IPS DF 4.7 (cell line): Measurements from ENCODE around the gene PFDN5.
"Not testable (repeated sequence)": the region's sequence is repeated elsewhere in the genome, so short reads cannot be mapped to it uniquely, and the experiment has no call there.

ENCODE experiments used
- DNase-seq: peaks from one replicate; pipeline ENCODE4 v3.0.0-alpha.2; 2013; ENCODE audit warnings: low spot score; ENCODE audit errors: extremely low read depth

PFDN5 gene

GRCh38 chr12:53326460-53327185 lies 31.3 kb downstream of the PFDN5 start:
- no peak for DNase-seq

- no peak for DNase-seq
These were observed 32.2 kb downstream of the PFDN5 start for GRCh38 chr12:53327435-53328042.

GRCh38 chr12:53328043-53328435 lies 32.7 kb downstream of the PFDN5 start:
- DNase-seq: no peak

GRCh38 chr12:53330671-53331070 lies 35.3 kb downstream of the PFDN5 start:
- DNase-seq: no peak

GRCh38 chr12:53332339-53332738 lies 37.0 kb downstream of the PFDN5 start:
- DNase-seq: not testable (repeated sequence)

- DNase-seq: no peak
These were observed 37.4 kb downstream of the PFDN5 start for GRCh38 chr12:53332744-53333143.

- DNase-seq: no peak
These were observed 37.9 kb downstream of the PFDN5 start for GRCh38 chr12:53333289-53333688.

GRCh38 chr12:53333845-53334244 lies 38.5 kb downstream of the PFDN5 start:
- no peak for DNase-seq

GRCh38 chr12:53334822-53335221 lies 39.5 kb downstream of the PFDN5 start:
- no peak for DNase-seq

- no peak for DNase-seq
These were observed 40.9 kb downstream of the PFDN5 start, which contains the start of gene SP7 for GRCh38 chr12:53336181-53336681. TSS of gene SP7 (minus strand) at chr12:53336354. CDS start at chr12:53335646, 708 bp downstream.

GRCh38 chr12:53338017-53338416 lies 42.7 kb downstream of the PFDN5 start:
- DNase-seq: no peak

- DNase-seq: no peak
These were observed 43.6 kb downstream of the PFDN5 start for GRCh38 chr12:53338916-53339315.

GRCh38 chr12:53340398-53340797 lies 45.1 kb downstream of the PFDN5 start:
- no peak for DNase-seq

GRCh38 chr12:53343449-53343848 lies 48.1 kb downstream of the PFDN5 start:
- DNase-seq: no peak

- no peak for DNase-seq
These were observed 48.6 kb downstream of the PFDN5 start for GRCh38 chr12:53343969-53344368.

- DNase-seq: no peak
These were observed 49.1 kb downstream of the PFDN5 start for GRCh38 chr12:53344487-53344823.

GRCh38 chr12:53344824-53345485 lies 49.6 kb downstream of the PFDN5 start:
- DNase-seq: no peak

GRCh38 chr12:53345486-53346188 lies 50.3 kb downstream of the PFDN5 start:
- DNase-seq: no peak

GRCh38 chr12:53346491-53346890 lies 51.1 kb downstream of the PFDN5 start:
- no peak for DNase-seq

- DNase-seq: no peak
These were observed 52.6 kb downstream of the PFDN5 start for GRCh38 chr12:53347905-53348304.
